Ovary (tissue), 9 donors: ENCODE measurements around the gene ZNF808. TPM values are rescaled to one million over a fixed set of nuclear protein-coding genes. Genes with fewer than 3 reads are reported as not detected.
"Not testable (repeated sequence)": the region's sequence is repeated elsewhere in the genome, so short reads cannot be mapped to it uniquely, and the experiment has no call there.

ENCODE experiments used
- DNase-seq, 5 donors: peaks; one replicate each; pipeline ENCODE4 v3.0.0-alpha.2; 2019 to 2020
- H3K27ac ChIP-seq, 2 donors: fragments of 200-600 bp; one replicate each; pipeline versions ENCODE4 v1.5.1 to v1.8.0; 2019 to 2022
- H3K27me3 ChIP-seq: fragments of 200-600 bp; one replicate; pipeline ENCODE4 v1.8.0; 2022
- H3K36me3 ChIP-seq: fragments of 200-600 bp; sonication (generic); one replicate; pipeline ENCODE4 v1.5.1; 2019
- H3K4me1 ChIP-seq: one replicate; pipeline ENCODE4 v1.8.1; 2013; ENCODE audit warnings: mild to moderate bottlenecking, moderate library complexity; ENCODE audit not compliant: insufficient read depth
- H3K4me3 ChIP-seq: fragments of 200-600 bp; sonication (generic); one replicate; pipeline ENCODE4 v1.5.1; 2017
- H3K9me3 ChIP-seq, 2 donors: fragments of 200-600 bp in 1 of 2; sonication (generic) in 1 of 2; one replicate each; pipeline versions ENCODE4 v1.5.1 to v1.8.1; 2013 to 2019; ENCODE audit warnings: mild to moderate bottlenecking in 1 of 2, moderate library complexity in 1 of 2
- CTCF ChIP-seq, 3 donors: fragments of 450-650 bp in 2 of 3; fragments of 200-600 bp in 1 of 3; IDR thresholded peaks; one replicate each; pipeline versions ENCODE4 v1.5.1 to v1.8.0; 2016 to 2022; ENCODE audit warnings: antibody characterized with exemption in 3 of 3, mild to moderate bottlenecking in 1 of 3
- EP300 ChIP-seq: sonication (generic); formaldehyde crosslinking; IDR thresholded peaks from one replicate; pipeline ENCODE4 v1.6.1; 2017; ENCODE audit warnings: antibody characterized with exemption
- POLR2A ChIP-seq: fragments of 450-650 bp; IDR thresholded peaks from one replicate; pipeline ENCODE4 v1.6.1; 2017; ENCODE audit warnings: antibody characterized with exemption, mild to moderate bottlenecking, moderate library complexity
- WGBS, 3 donors: extraction: QIAGEN DNeasy Blood & Tissue Kit in 1 of 3; methylation state at CpG; one replicate each; pipeline versions ENCODE4 v1.1.5 to v1.1.7; 2013 to 2017; 5-methylcytosine and 5-hydroxymethylcytosine counted together
- intact Hi-C, 4 donors: fragments of 100-400 bp; cut with DNase I; formaldehyde crosslinking; loops; one replicate each; pipeline versions ENCODE4 v1.11.0 to v1.15.1; 2022 to 2023
- polyA plus RNA-seq, 2 donors: library from polyadenylated mRNA; stranded (reverse); fragments of 200-250 nt in 1 of 2; fragments of 350-450 nt in 1 of 2; fragmentation: Illumina TruSeq in 1 of 2; extraction: RNeasy Lipid Tissue Mini Kit (QIAGEN cat#74804) in 1 of 2; gene quantifications; one replicate each; pipeline ENCODE4 v1.2.3, GENCODE V29; 2013 to 2014
- total RNA-seq, 7 donors: library from RNA; depleted of rRNA in 2 of 7; stranded (reverse); fragments of >200 nt in 2 of 7; fragmentation: NEBNext Ultra II Directional in 3 of 7; extraction: Animal tissue kit (Norgen Biotek cat#: 25700) in 3 of 7; gene quantifications; one replicate each; pipeline versions ENCODE4 v1.1.0 to v1.2.4, GENCODE V29; 2016 to 2023
- donor health status: DM: no; HTN: no; CAD: no; lungs with moderate emphysema.
- donor health status: DM: no; HTN: no; CAD: no.
- donor health status: Bipolar disorder and iron deficiency.
- donor health status: DM: yes; HTN: yes; CAD: no.
- donor health status: DM: no; HTN: no; CAD: no.
- donor health status: DM: yes; HTN: yes; CAD: no.

The ZNF808 gene
- total and polyA plus RNA-seq, 9 donors = 6.0 to 26.4 (median 20.0) TPM

DNA sequence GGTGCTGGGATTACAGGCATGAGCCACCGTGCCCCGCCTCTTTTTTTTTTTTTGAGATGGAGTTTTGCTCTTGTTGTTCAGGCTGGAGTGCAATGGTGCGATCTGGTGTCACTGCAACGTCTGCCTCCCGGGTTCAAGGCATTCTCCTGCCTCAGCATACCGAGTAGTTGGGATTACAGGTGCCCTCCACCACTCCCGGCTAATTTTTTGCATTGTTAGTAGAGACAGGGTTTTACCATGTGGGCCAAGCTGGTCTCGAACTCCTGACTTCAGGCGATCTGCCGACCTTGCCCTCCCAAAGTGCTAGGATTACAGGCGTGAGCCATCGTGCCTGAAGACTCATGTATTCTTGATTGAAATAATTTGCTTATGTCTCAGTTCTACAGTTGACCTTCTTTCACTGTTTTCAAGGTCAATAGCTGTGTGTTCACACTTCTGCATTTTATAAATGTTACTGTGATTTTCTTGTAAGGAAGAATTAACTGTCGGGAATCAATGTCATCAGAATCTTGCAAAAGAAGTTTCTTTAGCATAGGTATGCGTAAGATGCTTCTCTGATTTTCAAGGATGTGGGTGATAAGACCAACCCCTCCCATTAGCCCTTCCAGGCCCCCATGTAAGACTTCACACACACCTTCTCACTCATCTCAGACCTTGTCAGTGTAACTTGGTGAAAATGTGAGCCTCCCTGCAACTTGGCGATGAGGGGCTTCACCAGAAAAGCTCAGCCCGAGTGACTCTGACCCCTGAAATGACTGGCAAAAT, 29.9 kb downstream of the ZNF808 start:
- no peaks in the 10 kb centered on the region for H3K4me1 ChIP-seq
- DNase-seq = no peak
- 95 to 96% (median 95%) methylated on average over 16 of the region's 16 CpGs for WGBS, 3 donors
- no peaks in the 10 kb centered on the region for H3K36me3 ChIP-seq
- no peak overlapping the region for H3K27ac ChIP-seq
- intact Hi-C loops = no loop called here
- peaks cover 0 to 43% of the 10 kb centered on the region in 2 donors for H3K9me3 ChIP-seq
- no peak overlapping the region for H3K4me3 ChIP-seq
- no peaks in the 10 kb centered on the region for H3K27me3 ChIP-seq
- TF ChIP-seq EP300 = no peak
- no peak for TF ChIP-seq CTCF (IDR thresholded peaks at IDR 0.05)
- TF ChIP-seq POLR2A = no peak

- H3K36me3 ChIP-seq, H3K4me3 ChIP-seq, H3K4me1 ChIP-seq, DNase-seq, H3K27ac ChIP-seq, intact Hi-C loops, H3K27me3 ChIP-seq: not testable (repeated sequence)
- 67 to 80% (median 72%) methylated on average over 5 of the region's 5 CpGs for WGBS, 3 donors
- peaks cover 0 to 33% of the 10 kb centered on the region in 2 donors for H3K9me3 ChIP-seq
Observed at GRCh38 chr19:52558732-52559445, 31.4 kb downstream of the ZNF808 start.

DNA sequence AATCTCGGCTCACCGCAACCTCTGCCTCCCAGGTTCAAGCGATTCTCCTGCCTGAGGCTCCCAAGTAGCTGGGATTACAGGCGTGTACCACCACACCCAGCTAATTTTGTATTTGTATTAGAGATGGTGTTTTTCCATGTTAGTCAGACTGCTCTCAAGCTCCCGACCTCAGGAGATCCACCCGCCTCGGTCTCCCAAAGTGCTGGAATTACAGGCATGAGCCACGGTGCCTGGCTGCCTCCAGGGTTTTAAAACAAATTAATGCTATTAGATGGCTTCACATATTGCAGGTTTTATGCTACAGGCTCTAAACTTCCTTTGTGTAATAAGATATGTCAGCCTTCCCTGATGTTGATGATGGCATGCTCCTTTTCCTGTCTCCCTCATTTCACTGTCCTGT, 34.1 kb downstream of the ZNF808 start:
- H3K4me1 ChIP-seq = not testable (repeated sequence)
- peaks cover 0 to 22% of the 10 kb centered on the region in 2 donors for H3K9me3 ChIP-seq
- 97 to 98% (median 98%) methylated on average over 8 of the region's 8 CpGs for WGBS, 3 donors

DNA sequence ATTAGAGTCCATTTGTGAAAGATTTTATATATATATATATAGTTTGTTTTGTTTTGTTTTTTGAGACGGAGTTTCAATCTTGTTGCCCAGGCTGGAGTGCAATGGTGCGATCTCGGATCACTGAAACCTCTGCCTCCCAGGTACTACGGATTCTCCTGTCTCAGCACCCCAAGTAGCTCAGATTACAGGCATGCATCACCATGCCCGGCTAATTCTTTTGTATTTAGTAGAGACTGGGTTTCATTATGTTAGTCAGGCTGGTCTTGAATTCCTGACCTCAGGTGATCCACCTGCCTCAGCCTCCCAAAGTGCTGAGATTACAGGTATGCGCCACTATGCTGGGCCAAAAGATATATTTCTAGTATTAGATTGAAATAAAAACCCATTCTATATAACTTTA, 38.7 kb downstream of the ZNF808 start:
- no peak overlapping the region for H3K4me3 ChIP-seq
- no peak for DNase-seq
- H3K36me3 ChIP-seq = no peaks in the 10 kb centered on the region
- peaks cover 4% of the 10 kb centered on the region for H3K4me1 ChIP-seq
- no peak for TF ChIP-seq EP300
- TF ChIP-seq CTCF (IDR thresholded peaks at IDR 0.05) = no peak
- no peak for TF ChIP-seq POLR2A
- 90 to 92% (median 91%) methylated on average over 6 of the region's 6 CpGs for whole genome bisulfite sequencing, 3 donors
- intact Hi-C loops = no loop called here
- no peak overlapping the region for H3K27ac ChIP-seq
- H3K9me3 ChIP-seq = peaks cover 0 to 11% of the 10 kb centered on the region in 2 donors
- H3K27me3 ChIP-seq = no peaks in the 10 kb centered on the region

More for the DNA sequence above, 34.1 kb downstream of the ZNF808 start:
- H3K27me3 ChIP-seq, H3K4me3 ChIP-seq, intact Hi-C loops, H3K27ac ChIP-seq, H3K36me3 ChIP-seq, DNase-seq: not testable (repeated sequence)

DNA sequence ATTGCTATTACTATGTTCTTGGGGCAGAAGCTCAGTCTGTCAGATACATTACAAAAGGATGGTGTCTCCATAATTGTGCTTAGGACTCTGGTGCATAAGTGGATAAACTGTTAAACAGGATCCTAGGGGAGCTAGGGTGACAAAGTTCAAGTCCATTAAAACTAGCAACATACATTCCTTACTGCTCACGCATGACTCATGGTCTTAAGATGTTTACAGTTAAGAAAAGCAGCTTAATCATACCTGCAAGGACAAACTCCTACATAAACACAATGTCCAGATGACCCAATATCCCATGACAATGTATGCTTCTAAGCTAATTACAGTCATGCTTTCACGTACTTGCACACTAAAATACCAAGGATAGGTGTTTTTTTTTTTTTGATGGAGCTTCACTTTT, 39.1 kb downstream of the ZNF808 start:
- H3K27ac ChIP-seq = no peak overlapping the region
- DNase-seq = no peak
- TF ChIP-seq EP300 = no peak
- no peak for TF ChIP-seq POLR2A
- no peak for TF ChIP-seq CTCF (IDR thresholded peaks at IDR 0.05)
- no peaks in the 10 kb centered on the region for H3K36me3 ChIP-seq
- H3K9me3 ChIP-seq = peaks cover 0 to 7% of the 10 kb centered on the region in 2 donors
- intact Hi-C loops = no loop called here
- H3K4me1 ChIP-seq = peaks cover 4% of the 10 kb centered on the region
- 77 to 80% (median 79%) methylated on average over 2 of the region's 2 CpGs for WGBS, 3 donors
- no peak overlapping the region for H3K4me3 ChIP-seq
- no peaks in the 10 kb centered on the region for H3K27me3 ChIP-seq
